GM23338 (cell line): ENCODE data around the gene COL4A6. TPM values are rescaled to one million over a fixed set of nuclear protein-coding genes. Genes with fewer than 3 reads are reported as not detected.

Experiments
- ATAC-seq: fragments of 200-7000 bp; cut with Tn5 transposase; 3 replicates; pipeline ENCODE4 v1.9.1; 2020
- DNase-seq: peaks from one replicate; pipeline ENCODE4 v3.0.0-alpha.2; 2015; ENCODE audit warnings: low spot score
- H2AFZ ChIP-seq: fragments of 200-600 bp; sonication (generic); 2 replicates; pipeline ENCODE4 v1.8.0; 2016; ENCODE audit warnings: antibody characterized with exemption, mild to moderate bottlenecking, moderate library complexity
- H3F3A ChIP-seq: fragments of 200-600 bp; sonication (generic); replicated peaks from 2 replicates; pipeline ENCODE4 v1.8.0; 2017; ENCODE audit warnings: antibody characterized with exemption, mixed run types, low read depth
- H3K27ac ChIP-seq: fragments of 200-600 bp; sonication (generic); 2 replicates; pipeline ENCODE4 v1.6.1; 2016; ENCODE audit warnings: low read depth
- H3K27me3 ChIP-seq: fragments of 200-600 bp; sonication (generic); 2 replicates; pipeline ENCODE4 v1.8.0; 2016; ENCODE audit warnings: mild to moderate bottlenecking, mixed run types, moderate library complexity; ENCODE audit not compliant: insufficient read depth
- H3K36me3 ChIP-seq: fragments of 200-600 bp; sonication (generic); 2 replicates; pipeline ENCODE4 v1.8.0; 2016; ENCODE audit warnings: mild to moderate bottlenecking; ENCODE audit not compliant: insufficient read depth
- H3K4me1 ChIP-seq: fragments of 200-600 bp; sonication (generic); 2 replicates; pipeline ENCODE4 v1.8.0; 2016; ENCODE audit warnings: mild to moderate bottlenecking, moderate library complexity; ENCODE audit not compliant: insufficient read depth
- H3K4me2 ChIP-seq: fragments of 200-600 bp; sonication (generic); 2 replicates; pipeline ENCODE4 v1.7.1; 2017; ENCODE audit warnings: mixed run types
- H3K4me3 ChIP-seq: fragments of 200-600 bp; sonication (generic); 2 replicates; pipeline ENCODE4 v1.6.1; 2016; ENCODE audit warnings: mixed run types
- H3K79me2 ChIP-seq: fragments of 200-600 bp; sonication (generic); replicated peaks from 2 replicates; pipeline ENCODE4 v1.8.0; 2017; ENCODE audit warnings: mild to moderate bottlenecking; ENCODE audit not compliant: insufficient read depth
- H3K9me2 ChIP-seq: fragments of 200-600 bp; sonication (generic); 2 replicates; pipeline ENCODE4 v1.8.0; 2017; ENCODE audit not compliant: insufficient read depth
- H4K20me1 ChIP-seq: fragments of 200-600 bp; sonication (generic); replicated peaks from 2 replicates; pipeline ENCODE4 v1.8.0; 2017; ENCODE audit warnings: mild to moderate bottlenecking; ENCODE audit not compliant: insufficient read depth
- H3K27ac Mint-ChIP-seq: 2 replicates; pipeline ENCODE4 v1.8.0; 2020; ENCODE audit warnings: inconsistent platforms, mild to moderate bottlenecking, moderate library complexity, mixed read lengths
- H3K27me3 Mint-ChIP-seq: 3 replicates; pipeline ENCODE4 v1.8.0; 2022; ENCODE audit warnings: low read depth, mild to moderate bottlenecking, moderate library complexity, mixed read lengths, inconsistent platforms; ENCODE audit not compliant: insufficient read depth, poor library complexity
- H3K36me3 Mint-ChIP-seq: 3 replicates; pipeline ENCODE4 v1.8.0; 2021; ENCODE audit warnings: low read depth, mild to moderate bottlenecking, inconsistent platforms, moderate library complexity, mixed read lengths
- H3K4me1 Mint-ChIP-seq: 3 replicates; pipeline ENCODE4 v1.8.0; 2020; ENCODE audit warnings: mild to moderate bottlenecking, inconsistent platforms, mixed read lengths
- H3K4me3 Mint-ChIP-seq: 3 replicates; pipeline ENCODE4 v1.8.0; 2021; ENCODE audit warnings: moderate library complexity, mild to moderate bottlenecking, inconsistent platforms, mixed read lengths
- H3K9me3 Mint-ChIP-seq: 3 replicates; pipeline ENCODE4 v1.8.0; 2020; ENCODE audit warnings: moderate library complexity, mild to moderate bottlenecking, inconsistent platforms, mixed read lengths
- CTCF ChIP-seq, 2 experiments: fragments of 200-600 bp in 1 of 2; sonication (generic) in 1 of 2; conservative IDR thresholded peaks; 2 replicates each; pipeline versions ENCODE4 v1.5.1 to v1.6.1; 2016 to 2017; ENCODE audit warnings: antibody characterized with exemption in 2 of 2, low read depth in 2 of 2, mild to moderate bottlenecking in 2 of 2, moderate library complexity in 1 of 2
- NANOG ChIP-seq: IDR thresholded peaks from 2 replicates; pipeline ENCODE4 v1.6.1; 2016; ENCODE audit warnings: antibody characterized with exemption, borderline replicate concordance
- POLR2AphosphoS5 ChIP-seq: IDR thresholded peaks from 2 replicates; pipeline ENCODE4 v1.6.1; 2016; ENCODE audit warnings: antibody characterized with exemption, low read depth
- REST ChIP-seq: IDR thresholded peaks from one replicate; pipeline ENCODE4 v1.6.1; 2018; ENCODE audit warnings: antibody characterized with exemption; ENCODE audit not compliant: unreplicated experiment
- STAT1 ChIP-seq: IDR thresholded peaks from one replicate; pipeline ENCODE4 v1.6.1; 2016; ENCODE audit warnings: antibody characterized with exemption; ENCODE audit not compliant: unreplicated experiment
- ZNF114 ChIP-seq: fragments of 250-450 bp; sonication (Bioruptor Pico); IDR thresholded peaks from 2 replicates; pipeline ENCODE4 v1.5.0; 2020; ENCODE audit warnings: mild to moderate bottlenecking, moderate library complexity
- ZNF331 ChIP-seq: fragments of 250-450 bp; sonication (Bioruptor Pico); IDR thresholded peaks from 2 replicates; pipeline ENCODE4 v1.5.0; 2020; ENCODE audit warnings: low read depth, mild to moderate bottlenecking, moderate library complexity
- polyA plus RNA-seq: library from polyadenylated mRNA; unstranded; fragments of >200 nt; fragmentation: Nextera tagmentation; extraction: Ambion mirVana; gene quantifications from 2 replicates; pipeline ENCODE4 v1.2.1, GENCODE V29; 2016
- total RNA-seq: library from RNA; depleted of rRNA; stranded (reverse); fragments of >200 nt; shearing (Covaris generic); gene quantifications from 2 replicates; pipeline ENCODE4 v1.2.3, GENCODE V29; 2014
- TF ChIP-seq, protein P1 (sequence below): fragments of 250-450 bp; sonication (Bioruptor Pico); IDR thresholded peaks from 2 replicates; pipeline ENCODE4 v1.5.0; 2020; ENCODE audit warnings: mild to moderate bottlenecking, moderate library complexity

Gene COL4A6
- total and polyA plus RNA-seq, 2 experiments from 2014 or later, result 4.1 to 15.2 TPM

DNA sequence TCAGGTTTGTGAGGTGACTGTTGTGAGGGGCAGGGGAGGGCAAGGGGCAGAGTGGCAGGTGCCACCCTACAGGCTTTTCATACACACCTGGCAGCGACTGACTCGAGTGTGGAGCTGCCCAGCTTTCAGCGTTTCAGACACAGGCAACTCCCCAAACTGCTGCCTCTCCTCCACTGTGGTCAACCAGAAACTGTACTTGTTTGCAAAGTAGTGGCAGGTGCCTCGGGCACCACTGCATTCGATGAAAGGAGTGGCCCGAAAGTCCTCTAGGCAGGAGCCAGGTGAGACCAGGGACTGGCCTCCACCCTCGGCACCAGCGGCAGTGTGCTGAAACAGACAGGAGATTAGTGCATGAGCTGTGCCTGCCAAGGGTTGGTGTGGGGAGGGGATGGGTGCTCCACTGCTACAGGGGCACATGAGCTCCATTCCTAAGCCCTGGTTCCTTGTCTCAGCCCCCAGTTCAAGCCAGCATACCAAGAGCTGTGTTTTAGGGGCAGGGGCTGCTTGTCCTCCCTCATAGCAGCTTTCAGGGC lies 281.2 kb downstream of the COL4A6 start:
- Histone ChIP-seq H2AFZ (no peak overlapping the region), H3K4me2 (no peak overlapping the region), H3K27ac (no peak overlapping the region), H3K79me2 (no peaks in the 10 kb centered on the region), H3K9me2 (no peaks in the 10 kb centered on the region), H3K4me3 (no peak overlapping the region), H3F3A (no peaks in the 10 kb centered on the region), H3K27me3 (no peaks in the 10 kb centered on the region), H3K4me1 (no peaks in the 10 kb centered on the region), H4K20me1 (no peaks in the 10 kb centered on the region), H3K36me3 (no peaks in the 10 kb centered on the region)
- Mint-ChIP-seq H3K36me3 (no peaks in the 10 kb centered on the region), H3K4me1 (peaks cover 6% of the 10 kb centered on the region; the same call in 2 of the 3 replicates), H3K27me3 (peaks cover 1% of the 10 kb centered on the region), H3K4me3 (no peak overlapping the region), H3K9me3 (no peaks in the 10 kb centered on the region), H3K27ac (no peak overlapping the region)
- TF ChIP-seq STAT1 (no peak), ZNF114 (CRISPR knock-in tag) (no peak), POLR2AphosphoS5 (no peak), NANOG (no peak), REST (no peak), ZNF331 (no peak)
- no peak for DNase-seq
- no peak for ATAC-seq

GRCh38 chrX:108156082-108156481 lies 282.1 kb downstream of the COL4A6 start:
- no peaks in the 10 kb centered on the region for H3K9me2 ChIP-seq
- H4K20me1 ChIP-seq, result no peaks in the 10 kb centered on the region
- DNase-seq (no peak), ATAC-seq (no peak)
- H3K27ac Mint-ChIP-seq, result no peak overlapping the region
- no peak overlapping the region for H3K4me2 ChIP-seq
- H3K36me3 ChIP-seq, result no peaks in the 10 kb centered on the region
- H3K4me1 Mint-ChIP-seq, result peaks cover 6% of the 10 kb centered on the region; the same call in 2 of the 3 replicates
- no peak overlapping the region for H2AFZ ChIP-seq
- H3K27me3 ChIP-seq, result no peaks in the 10 kb centered on the region
- no peak overlapping the region for H3K4me3 ChIP-seq
- H3K27ac ChIP-seq, result no peak overlapping the region
- H3K4me3 Mint-ChIP-seq, result no peak overlapping the region
- H3K27me3 Mint-ChIP-seq, result peaks cover 1% of the 10 kb centered on the region
- H3K4me1 ChIP-seq, result no peaks in the 10 kb centered on the region
- no peaks in the 10 kb centered on the region for H3K9me3 Mint-ChIP-seq
- no peaks in the 10 kb centered on the region for H3F3A ChIP-seq
- H3K79me2 ChIP-seq, result no peaks in the 10 kb centered on the region
- no peaks in the 10 kb centered on the region for H3K36me3 Mint-ChIP-seq
- no peak for TF ChIP-seq POLR2AphosphoS5
- TF ChIP-seq, protein P1, sequence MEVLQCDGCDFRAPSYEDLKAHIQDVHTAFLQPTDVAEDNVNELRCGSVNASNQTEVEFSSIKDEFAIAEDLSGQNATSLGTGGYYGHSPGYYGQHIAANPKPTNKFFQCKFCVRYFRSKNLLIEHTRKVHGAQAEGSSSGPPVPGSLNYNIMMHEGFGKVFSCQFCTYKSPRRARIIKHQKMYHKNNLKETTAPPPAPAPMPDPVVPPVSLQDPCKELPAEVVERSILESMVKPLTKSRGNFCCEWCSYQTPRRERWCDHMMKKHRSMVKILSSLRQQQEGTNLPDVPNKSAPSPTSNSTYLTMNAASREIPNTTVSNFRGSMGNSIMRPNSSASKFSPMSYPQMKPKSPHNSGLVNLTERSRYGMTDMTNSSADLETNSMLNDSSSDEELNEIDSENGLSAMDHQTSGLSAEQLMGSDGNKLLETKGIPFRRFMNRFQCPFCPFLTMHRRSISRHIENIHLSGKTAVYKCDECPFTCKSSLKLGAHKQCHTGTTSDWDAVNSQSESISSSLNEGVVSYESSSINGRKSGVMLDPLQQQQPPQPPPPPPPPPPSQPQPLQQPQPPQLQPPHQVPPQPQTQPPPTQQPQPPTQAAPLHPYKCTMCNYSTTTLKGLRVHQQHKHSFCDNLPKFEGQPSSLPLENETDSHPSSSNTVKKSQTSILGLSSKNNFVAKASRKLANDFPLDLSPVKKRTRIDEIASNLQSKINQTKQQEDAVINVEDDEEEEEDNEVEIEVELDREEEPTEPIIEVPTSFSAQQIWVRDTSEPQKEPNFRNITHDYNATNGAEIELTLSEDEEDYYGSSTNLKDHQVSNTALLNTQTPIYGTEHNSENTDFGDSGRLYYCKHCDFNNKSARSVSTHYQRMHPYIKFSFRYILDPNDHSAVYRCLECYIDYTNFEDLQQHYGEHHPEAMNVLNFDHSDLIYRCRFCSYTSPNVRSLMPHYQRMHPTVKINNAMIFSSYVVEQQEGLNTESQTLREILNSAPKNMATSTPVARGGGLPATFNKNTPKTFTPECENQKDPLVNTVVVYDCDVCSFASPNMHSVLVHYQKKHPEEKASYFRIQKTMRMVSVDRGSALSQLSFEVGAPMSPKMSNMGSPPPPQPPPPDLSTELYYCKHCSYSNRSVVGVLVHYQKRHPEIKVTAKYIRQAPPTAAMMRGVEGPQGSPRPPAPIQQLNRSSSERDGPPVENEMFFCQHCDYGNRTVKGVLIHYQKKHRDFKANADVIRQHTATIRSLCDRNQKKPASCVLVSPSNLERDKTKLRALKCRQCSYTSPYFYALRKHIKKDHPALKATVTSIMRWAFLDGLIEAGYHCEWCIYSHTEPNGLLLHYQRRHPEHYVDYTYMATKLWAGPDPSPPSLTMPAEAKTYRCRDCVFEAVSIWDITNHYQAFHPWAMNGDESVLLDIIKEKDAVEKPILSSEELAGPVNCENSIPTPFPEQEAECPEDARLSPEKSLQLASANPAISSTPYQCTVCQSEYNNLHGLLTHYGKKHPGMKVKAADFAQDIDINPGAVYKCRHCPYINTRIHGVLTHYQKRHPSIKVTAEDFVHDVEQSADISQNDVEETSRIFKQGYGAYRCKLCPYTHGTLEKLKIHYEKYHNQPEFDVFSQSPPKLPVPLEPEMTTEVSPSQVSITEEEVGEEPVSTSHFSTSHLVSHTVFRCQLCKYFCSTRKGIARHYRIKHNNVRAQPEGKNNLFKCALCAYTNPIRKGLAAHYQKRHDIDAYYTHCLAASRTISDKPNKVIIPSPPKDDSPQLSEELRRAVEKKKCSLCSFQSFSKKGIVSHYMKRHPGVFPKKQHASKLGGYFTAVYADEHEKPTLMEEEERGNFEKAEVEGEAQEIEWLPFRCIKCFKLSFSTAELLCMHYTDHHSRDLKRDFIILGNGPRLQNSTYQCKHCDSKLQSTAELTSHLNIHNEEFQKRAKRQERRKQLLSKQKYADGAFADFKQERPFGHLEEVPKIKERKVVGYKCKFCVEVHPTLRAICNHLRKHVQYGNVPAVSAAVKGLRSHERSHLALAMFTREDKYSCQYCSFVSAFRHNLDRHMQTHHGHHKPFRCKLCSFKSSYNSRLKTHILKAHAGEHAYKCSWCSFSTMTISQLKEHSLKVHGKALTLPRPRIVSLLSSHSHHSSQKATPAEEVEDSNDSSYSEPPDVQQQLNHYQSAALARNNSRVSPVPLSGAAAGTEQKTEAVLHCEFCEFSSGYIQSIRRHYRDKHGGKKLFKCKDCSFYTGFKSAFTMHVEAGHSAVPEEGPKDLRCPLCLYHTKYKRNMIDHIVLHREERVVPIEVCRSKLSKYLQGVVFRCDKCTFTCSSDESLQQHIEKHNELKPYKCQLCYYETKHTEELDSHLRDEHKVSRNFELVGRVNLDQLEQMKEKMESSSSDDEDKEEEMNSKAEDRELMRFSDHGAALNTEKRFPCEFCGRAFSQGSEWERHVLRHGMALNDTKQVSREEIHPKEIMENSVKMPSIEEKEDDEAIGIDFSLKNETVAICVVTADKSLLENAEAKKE, result no peak
- TF ChIP-seq CTCF (conservative IDR thresholded peaks at IDR 0.05; ENCODE audit: low read depth in 2 of 2), result no peak
- TF ChIP-seq ZNF331, result no peak
